ENCODE results near the gene ASCL3. TPM values are rescaled to one million over a fixed set of nuclear protein-coding genes. Genes with fewer than 3 reads are reported as not detected.

Gene ASCL3
- total and polyA plus RNA-seq, 4 experiments from 2014 or later, result not detected

DNA sequence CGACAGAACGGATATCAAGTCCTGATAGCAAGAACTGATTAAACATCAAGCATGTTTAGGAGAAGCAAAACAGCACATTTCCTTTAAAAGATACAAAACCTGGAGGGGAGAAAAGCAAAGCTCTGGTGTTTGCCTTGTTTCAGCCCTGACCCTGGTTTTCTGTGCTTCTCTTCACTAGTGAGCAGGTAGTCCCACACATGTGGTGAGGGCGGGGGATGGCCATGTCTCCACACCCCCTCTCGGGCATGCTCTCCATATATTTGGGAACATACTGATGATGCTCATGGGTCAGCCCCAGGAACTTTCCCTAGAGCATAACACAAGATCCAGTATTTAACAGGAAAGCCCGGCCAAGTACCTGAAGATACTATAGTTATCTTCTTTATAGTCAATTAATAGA lies 20.1 kb downstream of the ASCL3 start:
- Mint-ChIP-seq H3K36me3 (peaks cover 16 to 30% of the 10 kb centered on the region in 2 donors), H3K9me3 (peaks cover 0 to 1% (median 0%) of the 10 kb centered on the region in 8 donors), H3K27ac (peak overlapping the region in 1 of 7 donors; percentile 19), H3K4me3 (no peak overlapping the region), H3K4me1 (no peaks in the 10 kb centered on the region), H3K27me3 (no peaks in the 10 kb centered on the region)
- POLR2A ChIA-PET (ENCODE audit: partially characterized antibody), result no interaction called here
- Histone ChIP-seq H3K4me3 (ENCODE audit: low read length in 2 of 2) (no peak overlapping the region), H3K27ac (ENCODE audit: low read depth, low read length) (no peak overlapping the region), H3K4me1 (ENCODE audit: insufficient read depth, low read length) (no peaks in the 10 kb centered on the region), H3K27me3 (ENCODE audit: insufficient read depth, low read length) (no peaks in the 10 kb centered on the region), H3K9me3 (ENCODE audit: control insufficient read depth in 1 of 2, low read length in 2 of 2) (no peaks in the 10 kb centered on the region), H3K36me3 (ENCODE audit: insufficient read depth, low read length) (peaks cover 23% of the 10 kb centered on the region)
- intact Hi-C loops (cut with micrococcal nuclease), result no loop called here
- CTCF ChIA-PET (ENCODE audit: partially characterized antibody), result interaction anchor here (1.2 kb wide), 2 partner anchors 9 to 10 kb away, joined by 3 to 5 read pairs; no protein-coding TSS in a partner anchor
- no peak for DNase-seq

DNA sequence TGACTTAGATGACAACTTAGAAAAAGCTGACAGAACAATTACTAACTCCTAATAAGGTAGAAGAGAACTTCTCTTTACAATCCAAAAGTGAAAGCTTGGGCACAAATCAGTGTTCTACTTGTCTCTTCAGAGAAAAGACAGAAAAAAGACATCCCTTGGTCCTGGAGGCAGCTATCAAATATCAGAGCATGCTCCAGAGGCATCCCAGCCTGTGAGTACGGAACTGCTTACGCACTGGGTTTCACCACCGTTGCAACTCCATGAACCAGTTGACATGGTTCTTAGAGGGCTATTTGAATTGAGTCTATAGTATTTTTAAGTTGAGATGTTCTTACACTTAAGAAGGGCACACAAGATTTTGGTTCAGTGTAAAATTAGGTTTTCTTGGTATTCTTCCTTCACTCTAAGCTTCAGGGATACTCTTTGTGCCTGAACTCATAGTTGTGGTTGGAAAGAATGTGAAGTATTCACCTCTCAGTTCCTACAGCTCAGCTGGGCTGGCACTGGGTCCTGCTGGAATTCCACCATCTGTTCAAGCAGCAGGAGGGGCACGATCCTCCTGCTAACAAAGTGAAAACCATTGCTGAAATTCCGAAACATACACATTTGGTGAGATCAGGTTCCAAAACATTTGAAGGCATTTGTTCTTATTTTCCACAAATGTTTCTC lies 25.5 kb downstream of the ASCL3 start:
- no peaks in the 10 kb centered on the region for H3K27me3 ChIP-seq (ENCODE audit: insufficient read depth, low read length)
- intact Hi-C loops (cut with micrococcal nuclease), result no loop called here
- Mint-ChIP-seq H3K27me3 (no peaks in the 10 kb centered on the region), H3K36me3 (peaks cover 12 to 31% of the 10 kb centered on the region in 2 donors), H3K4me3 (peak overlapping the region in 1 of 8 donors; percentile 9), H3K4me1 (peaks cover 15 to 24% (median 19%) of the 10 kb centered on the region in 4 donors), H3K27ac (peak overlapping the region in 2 of 7 donors; percentile 27 to 31), H3K9me3 (peaks cover 0 to 1% (median 0%) of the 10 kb centered on the region in 8 donors)
- H3K36me3 ChIP-seq (ENCODE audit: insufficient read depth, low read length), result peaks cover 23% of the 10 kb centered on the region
- no peak overlapping the region for H3K27ac ChIP-seq (ENCODE audit: low read depth, low read length)
- no peak for DNase-seq
- ChIA-PET POLR2A (ENCODE audit: partially characterized antibody) (no interaction called here), CTCF (ENCODE audit: partially characterized antibody) (interaction anchor here (1.1 to 1.4 kb wide), 2 partner anchors 42 to 221 kb away, joined by 4 to 9 read pairs; no protein-coding TSS in a partner anchor)
- H3K9me3 ChIP-seq (ENCODE audit: control insufficient read depth in 1 of 2, low read length in 2 of 2), result no peaks in the 10 kb centered on the region
- peaks cover 20% of the 10 kb centered on the region for H3K4me1 ChIP-seq (ENCODE audit: insufficient read depth, low read length)
- no peak overlapping the region for H3K4me3 ChIP-seq (ENCODE audit: low read length in 2 of 2)

- POLR2A ChIA-PET (ENCODE audit: partially characterized antibody), result interaction anchor here (1.1 to 2.2 kb wide), 3 partner anchors 45 to 226 kb away, joined by 5 to 12 read pairs (median 11); partner anchors contain the start of gene TMEM9B
- H3K36me3 Mint-ChIP-seq, result peaks cover 12 to 24% of the 10 kb centered on the region in 2 donors
- DNase-seq, result no peak
- peaks cover 22 to 34% (median 29%) of the 10 kb centered on the region in 4 donors for H3K4me1 Mint-ChIP-seq
- H3K4me3 Mint-ChIP-seq, result peak overlapping the region in 6 of 8 donors; percentile 72 to 90 (median 86)
- no peaks in the 10 kb centered on the region for H3K9me3 Mint-ChIP-seq
- Histone ChIP-seq H3K9me3 (ENCODE audit: control insufficient read depth in 1 of 2, low read length in 2 of 2) (no peaks in the 10 kb centered on the region), H3K27me3 (ENCODE audit: insufficient read depth, low read length) (no peaks in the 10 kb centered on the region), H3K4me3 (ENCODE audit: low read length in 2 of 2) (no peak overlapping the region), H3K4me1 (ENCODE audit: insufficient read depth, low read length) (peaks cover 30% of the 10 kb centered on the region), H3K27ac (ENCODE audit: low read depth, low read length) (peak overlapping the region; percentile 35), H3K36me3 (ENCODE audit: insufficient read depth, low read length) (peaks cover 7% of the 10 kb centered on the region)
- intact Hi-C loops (cut with micrococcal nuclease), result loop anchor here (1.0 to 5.0 kb wide), 8 partner anchors 45 to 658 kb away; partner anchors contain the start of genes NRIP3, TMEM41B, WEE1 and ZNF143
- CTCF ChIA-PET (ENCODE audit: partially characterized antibody), result interaction anchor here (0.9 to 3.2 kb wide), 12 partner anchors 36 to 835 kb away, joined by 3 to 56 read pairs (median 6); partner anchors contain the start of gene TMEM9B
- H3K27ac Mint-ChIP-seq, result peak overlapping the region; percentile 78 to 94 (median 92)
- H3K27me3 Mint-ChIP-seq, result no peaks in the 10 kb centered on the region
Measured at GRCh38 chr11:8914661-8915018, 28.2 kb downstream of the ASCL3 start.

GRCh38 chr11:8913961-8914660 lies 28.7 kb downstream of the ASCL3 start:
- H3K9me3 ChIP-seq (ENCODE audit: control insufficient read depth in 1 of 2, low read length in 2 of 2), result no peaks in the 10 kb centered on the region
- H3K4me3 Mint-ChIP-seq, result peak overlapping the region; percentile 72 to 90 (median 84)
- peaks cover 22 to 38% (median 31%) of the 10 kb centered on the region in 4 donors for H3K4me1 Mint-ChIP-seq
- no peaks in the 10 kb centered on the region for H3K27me3 ChIP-seq (ENCODE audit: insufficient read depth, low read length)
- H3K27ac ChIP-seq (ENCODE audit: low read depth, low read length), result peak overlapping the region; percentile 35
- CTCF ChIA-PET (ENCODE audit: partially characterized antibody), result interaction anchor here (0.7 to 3.2 kb wide), 11 partner anchors 9 to 593 kb away, joined by 3 to 56 read pairs (median 5); partner anchors contain the start of gene TMEM9B
- DNase-seq, result peak; percentile 28 to 48 (median 38)
- peaks cover 32% of the 10 kb centered on the region for H3K4me1 ChIP-seq (ENCODE audit: insufficient read depth, low read length)
- no peaks in the 10 kb centered on the region for H3K9me3 Mint-ChIP-seq
- peaks cover 12 to 19% of the 10 kb centered on the region in 2 donors for H3K36me3 Mint-ChIP-seq
- H3K36me3 ChIP-seq (ENCODE audit: insufficient read depth, low read length), result peaks cover 4% of the 10 kb centered on the region
- H3K4me3 ChIP-seq (ENCODE audit: low read length in 2 of 2), result peak overlapping the region in 1 of 2 donors; percentile 15
- intact Hi-C loops (cut with micrococcal nuclease), result loop anchor here (1.0 to 5.0 kb wide), 8 partner anchors 45 to 658 kb away; partner anchors contain the start of genes NRIP3, TMEM41B, WEE1 and ZNF143
- POLR2A ChIA-PET (ENCODE audit: partially characterized antibody), result interaction anchor here (1.1 to 2.2 kb wide), 3 partner anchors 46 to 226 kb away, joined by 5 to 12 read pairs (median 11); partner anchors contain the start of gene TMEM9B
- no peaks in the 10 kb centered on the region for H3K27me3 Mint-ChIP-seq
- H3K27ac Mint-ChIP-seq, result peak overlapping the region; percentile 78 to 94 (median 92)

GRCh38 chr11:8911029-8911823 lies 31.6 kb downstream of the ASCL3 start, which contains the start of gene AKIP1:
Gene AKIP1, plus strand, starts transcription at chr11:8911189. Its CDS starts 261 bp downstream, at chr11:8911450.
- peak; percentile 63 to 78 (median 65) for DNase-seq
- ChIA-PET CTCF (ENCODE audit: partially characterized antibody) (interaction anchor here (1.3 to 3.2 kb wide), 4 partner anchors 49 to 227 kb away, joined by 5 to 26 read pairs (median 12); no protein-coding TSS in a partner anchor), POLR2A (ENCODE audit: partially characterized antibody) (interaction anchor here (0.6 to 3.1 kb wide), 10 partner anchors 48 to 702 kb away, joined by 3 to 19 read pairs (median 4); partner anchors contain the start of genes NRIP3, RPL27A, TMEM9B and TRIM66)
- Mint-ChIP-seq H3K4me1 (peaks cover 27 to 60% (median 41%) of the 10 kb centered on the region in 4 donors), H3K9me3 (no peaks in the 10 kb centered on the region), H3K27ac (peak within 1 kb of the TSS; percentile 57 to 94 (median 89)), H3K36me3 (peaks cover 0 to 2% of the 10 kb centered on the region in 2 donors), H3K4me3 (peak within 1 kb of the TSS; percentile 91 to 97 (median 92)), H3K27me3 (no peaks in the 10 kb centered on the region)
- no peaks in the 10 kb centered on the region for H3K27me3 ChIP-seq (ENCODE audit: insufficient read depth, low read length)
- peak within 1 kb of the TSS; percentile 76 to 79 for H3K4me3 ChIP-seq (ENCODE audit: low read length in 2 of 2)
- intact Hi-C loops (cut with micrococcal nuclease), result loop anchor here (2.0 to 5.0 kb wide), 6 partner anchors 91 to 924 kb away; partner anchors contain the start of genes EIF3F, NRIP3, RPL27A and TMEM41B
- H3K27ac ChIP-seq (ENCODE audit: low read depth, low read length), result peak within 1 kb of the TSS; percentile 52
- no peaks in the 10 kb centered on the region for H3K36me3 ChIP-seq (ENCODE audit: insufficient read depth, low read length)
- H3K9me3 ChIP-seq (ENCODE audit: control insufficient read depth in 1 of 2, low read length in 2 of 2), result no peaks in the 10 kb centered on the region
- H3K4me1 ChIP-seq (ENCODE audit: insufficient read depth, low read length), result peaks cover 38% of the 10 kb centered on the region

DNA sequence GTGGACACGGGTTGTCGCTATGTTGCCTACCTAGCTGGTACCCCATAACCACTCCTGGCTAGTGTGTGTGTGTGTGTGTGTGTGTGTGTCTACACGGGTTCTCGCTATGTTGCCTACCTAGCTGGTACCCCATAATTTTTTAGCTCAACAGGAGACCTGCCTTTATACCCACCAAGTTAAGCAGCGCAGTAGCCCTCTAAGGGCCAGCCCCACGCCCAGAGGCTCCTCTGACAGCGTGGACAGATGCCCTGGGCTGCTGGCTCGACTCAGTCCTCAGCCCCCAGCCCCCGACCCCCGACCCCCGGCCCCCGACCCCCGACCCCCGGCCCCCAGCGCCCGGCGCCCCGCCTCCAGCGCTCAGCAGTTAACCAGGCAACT lies 32.2 kb downstream of the ASCL3 start:
- H3K36me3 Mint-ChIP-seq, result peaks cover 0 to 2% of the 10 kb centered on the region in 2 donors

More for the DNA sequence above, 32.2 kb downstream of the ASCL3 start:
- Mint-ChIP-seq H3K27ac (peak overlapping the region in 6 of 7 donors; percentile 30 to 94 (median 76)), H3K27me3 (no peaks in the 10 kb centered on the region), H3K9me3 (no peaks in the 10 kb centered on the region), H3K4me1 (peaks cover 27 to 60% (median 41%) of the 10 kb centered on the region in 4 donors), H3K4me3 (peak overlapping the region; percentile 87 to 95 (median 92))
- H3K4me3 ChIP-seq (ENCODE audit: low read length in 2 of 2), result peak overlapping the region; percentile 29 to 62
- H3K27ac ChIP-seq (ENCODE audit: low read depth, low read length), result no peak overlapping the region
- intact Hi-C loops (cut with micrococcal nuclease), result loop anchor here (2.0 to 5.0 kb wide), 6 partner anchors 92 to 924 kb away; partner anchors contain the start of genes EIF3F, NRIP3, RPL27A and TMEM41B
- H3K36me3 ChIP-seq (ENCODE audit: insufficient read depth, low read length), result no peaks in the 10 kb centered on the region
- ChIA-PET POLR2A (ENCODE audit: partially characterized antibody) (interaction anchor here (0.6 to 3.1 kb wide), 8 partner anchors 49 to 663 kb away, joined by 3 to 19 read pairs (median 4); partner anchors contain the start of genes NRIP3, RPL27A, TMEM9B and TRIM66), CTCF (ENCODE audit: partially characterized antibody) (interaction anchor here (0.8 to 2.6 kb wide), 3 partner anchors 49 to 227 kb away, joined by 3 to 17 read pairs (median 5); no protein-coding TSS in a partner anchor)
- no peaks in the 10 kb centered on the region for H3K27me3 ChIP-seq (ENCODE audit: insufficient read depth, low read length)
- no peaks in the 10 kb centered on the region for H3K9me3 ChIP-seq (ENCODE audit: control insufficient read depth in 1 of 2, low read length in 2 of 2)
- peak in 1 of 5 donors; percentile 18 for DNase-seq
- peaks cover 38% of the 10 kb centered on the region for H3K4me1 ChIP-seq (ENCODE audit: insufficient read depth, low read length)
